ENCODE results near the gene LDLRAD4. TPM values are rescaled to one million over a fixed set of nuclear protein-coding genes. Genes with fewer than 3 reads are reported as not detected.

LDLRAD4 gene
- total RNA-seq, 1 donor from 2014 or later, result 18.4 TPM

GRCh38 chr18:13546638-13547037 lies 328.1 kb downstream of the LDLRAD4 start:
- intact Hi-C loops (cut with DNase I), result no loop called here
- no peak overlapping the region for H3K4me3 ChIP-seq
- H3K9me3 ChIP-seq, result no peaks in the 10 kb centered on the region
- H3K4me1 ChIP-seq, result peaks cover 11% of the 10 kb centered on the region
- no peaks in the 10 kb centered on the region for H3K36me3 ChIP-seq
- no peak overlapping the region for H3K27ac ChIP-seq
- TF ChIP-seq CTCF (IDR thresholded peaks at IDR 0.05), result no peak
- H3K27me3 ChIP-seq, result no peaks in the 10 kb centered on the region
- DNase-seq (no peak), ATAC-seq (no peak)

DNA sequence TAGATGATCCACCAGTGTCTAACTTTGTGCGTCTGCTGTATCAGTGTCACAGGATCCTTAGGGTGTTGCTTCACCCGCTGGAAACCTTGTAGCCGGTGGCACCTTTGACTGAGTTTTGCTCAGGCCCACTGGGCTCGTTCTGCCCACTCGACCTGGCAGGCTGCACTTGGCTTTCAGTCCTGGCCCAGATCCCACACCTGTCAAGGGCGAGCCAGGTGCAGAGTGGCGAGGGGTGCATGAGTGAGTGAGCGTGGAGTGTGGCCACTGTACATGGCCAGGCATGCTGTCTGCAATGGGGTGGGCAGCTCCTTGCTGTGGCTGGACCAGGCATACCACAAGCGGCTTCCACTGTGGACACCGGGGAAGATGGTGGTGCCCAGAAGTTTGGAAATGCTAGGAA lies 328.8 kb downstream of the LDLRAD4 start:
- Histone ChIP-seq H3K27ac (no peak overlapping the region), H3K4me1 (peaks cover 11% of the 10 kb centered on the region), H3K36me3 (no peaks in the 10 kb centered on the region), H3K27me3 (no peaks in the 10 kb centered on the region), H3K4me3 (no peak overlapping the region), H3K9me3 (no peaks in the 10 kb centered on the region)
- intact Hi-C loops (cut with DNase I), result no loop called here
- DNase-seq, result no peak
- no peak for TF ChIP-seq CTCF (IDR thresholded peaks at IDR 0.05)
- ATAC-seq, result no peak

DNA sequence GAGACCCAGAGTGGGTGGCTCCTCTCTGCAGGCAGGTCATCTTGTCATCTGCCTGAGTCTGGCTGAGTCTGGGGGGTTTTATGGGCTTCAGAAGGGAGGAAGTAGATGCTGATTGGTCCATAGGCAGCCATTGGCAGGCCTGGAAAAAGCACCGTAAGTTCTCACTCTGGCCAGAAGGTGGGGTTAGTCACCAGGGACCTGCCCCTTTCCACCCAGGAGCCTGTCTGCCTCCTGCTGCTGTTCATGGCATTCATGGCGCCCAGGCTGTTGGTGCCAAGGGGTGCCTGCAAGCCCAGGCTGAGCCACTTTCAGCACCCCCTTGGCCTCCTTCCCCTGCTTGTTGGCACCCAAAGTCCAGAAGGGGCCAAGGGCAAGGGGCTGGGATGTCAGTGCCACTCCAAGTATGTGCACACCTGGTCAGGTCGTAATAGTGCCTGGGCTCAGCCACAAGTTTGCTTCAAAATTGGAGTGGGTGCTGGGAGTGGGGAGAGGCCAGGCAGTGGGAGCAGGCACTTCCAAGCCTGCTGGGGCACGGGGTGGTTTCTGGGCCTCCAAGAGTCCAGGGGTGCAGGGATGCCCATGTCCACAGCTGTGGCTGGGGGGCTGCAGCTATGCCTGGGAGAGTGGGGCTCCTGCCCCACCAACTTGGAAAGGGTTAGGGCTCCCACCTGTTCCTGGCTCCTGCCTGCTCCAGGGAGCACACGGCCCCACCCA lies 329.7 kb downstream of the LDLRAD4 start:
- Histone ChIP-seq H3K36me3 (no peaks in the 10 kb centered on the region), H3K4me3 (no peak overlapping the region), H3K4me1 (peaks cover 11% of the 10 kb centered on the region), H3K27ac (no peak overlapping the region), H3K9me3 (no peaks in the 10 kb centered on the region), H3K27me3 (no peaks in the 10 kb centered on the region)
- intact Hi-C loops (cut with DNase I), result no loop called here
- ATAC-seq, result no peak
- TF ChIP-seq CTCF (IDR thresholded peaks at IDR 0.05), result no peak
- no peak for DNase-seq

DNA sequence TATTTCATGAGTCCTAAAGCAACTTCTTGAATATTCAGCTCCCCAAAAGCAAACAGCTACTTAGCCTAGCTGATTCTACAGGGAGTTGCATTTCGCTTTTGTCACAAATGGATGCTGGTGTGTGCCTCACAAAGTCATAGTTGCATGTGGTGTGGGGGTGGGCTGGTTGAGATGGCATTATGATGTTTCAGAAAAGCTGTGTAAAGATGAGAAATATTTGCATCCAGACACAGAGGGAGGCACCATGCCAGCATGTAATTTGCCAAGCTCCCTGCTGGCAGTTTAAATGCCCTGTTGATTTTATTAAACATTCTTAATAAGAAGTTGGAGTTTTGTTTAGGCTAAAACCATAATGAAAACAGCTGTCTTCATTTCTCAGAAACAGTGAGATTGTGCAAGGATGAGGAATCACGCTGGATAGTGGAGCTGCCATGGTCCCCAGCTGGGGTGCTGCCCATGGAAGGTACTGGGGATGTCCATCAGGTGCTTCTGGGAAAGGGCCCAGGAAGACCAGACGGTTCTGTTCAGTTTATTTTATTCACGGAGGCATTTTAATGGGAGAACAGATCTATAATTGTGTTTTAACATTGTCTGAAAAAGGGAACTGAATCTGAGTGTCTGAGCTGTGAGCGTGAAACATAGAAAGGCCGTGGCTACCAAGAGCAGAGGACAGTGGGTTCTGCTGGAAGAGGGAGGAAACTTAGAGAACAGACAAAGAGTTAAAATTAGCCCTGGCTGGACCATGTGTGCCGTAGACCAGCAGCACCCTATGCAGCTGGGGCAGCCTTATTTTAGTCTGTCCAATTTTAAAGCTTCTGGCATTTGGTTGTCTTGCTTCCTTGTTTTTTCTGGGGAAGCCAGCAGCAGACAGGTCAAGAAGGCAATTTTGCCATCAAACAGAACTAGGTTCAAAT lies 330.7 kb downstream of the LDLRAD4 start:
- Histone ChIP-seq H3K4me1 (peaks cover 11% of the 10 kb centered on the region), H3K27ac (no peak overlapping the region), H3K4me3 (no peak overlapping the region), H3K27me3 (no peaks in the 10 kb centered on the region), H3K9me3 (no peaks in the 10 kb centered on the region), H3K36me3 (no peaks in the 10 kb centered on the region)
- DNase-seq (no peak), ATAC-seq (peak; percentile 56)
- TF ChIP-seq CTCF (IDR thresholded peaks at IDR 0.05), result no peak
- intact Hi-C loops (cut with DNase I), result no loop called here

- no peak for ATAC-seq
- no peaks in the 10 kb centered on the region for H3K36me3 ChIP-seq
- no peaks in the 10 kb centered on the region for H3K9me3 ChIP-seq
- no peak for TF ChIP-seq CTCF (IDR thresholded peaks at IDR 0.05)
- no peak for DNase-seq
- intact Hi-C loops (cut with DNase I), result no loop called here
- no peak overlapping the region for H3K27ac ChIP-seq
- H3K4me1 ChIP-seq, result peaks cover 11% of the 10 kb centered on the region
- H3K4me3 ChIP-seq, result no peak overlapping the region
- H3K27me3 ChIP-seq, result no peaks in the 10 kb centered on the region
These were observed 331.3 kb downstream of the LDLRAD4 start for GRCh38 chr18:13549880-13550232.

Data from upper lobe of right lung (tissue), 1 donor.